ENCODE results near the gene PCDHGA4.
A peak's percentile ranks its signal among the peaks of the same experiment; 100 is the strongest.

The PCDHGA4 gene

DNA sequence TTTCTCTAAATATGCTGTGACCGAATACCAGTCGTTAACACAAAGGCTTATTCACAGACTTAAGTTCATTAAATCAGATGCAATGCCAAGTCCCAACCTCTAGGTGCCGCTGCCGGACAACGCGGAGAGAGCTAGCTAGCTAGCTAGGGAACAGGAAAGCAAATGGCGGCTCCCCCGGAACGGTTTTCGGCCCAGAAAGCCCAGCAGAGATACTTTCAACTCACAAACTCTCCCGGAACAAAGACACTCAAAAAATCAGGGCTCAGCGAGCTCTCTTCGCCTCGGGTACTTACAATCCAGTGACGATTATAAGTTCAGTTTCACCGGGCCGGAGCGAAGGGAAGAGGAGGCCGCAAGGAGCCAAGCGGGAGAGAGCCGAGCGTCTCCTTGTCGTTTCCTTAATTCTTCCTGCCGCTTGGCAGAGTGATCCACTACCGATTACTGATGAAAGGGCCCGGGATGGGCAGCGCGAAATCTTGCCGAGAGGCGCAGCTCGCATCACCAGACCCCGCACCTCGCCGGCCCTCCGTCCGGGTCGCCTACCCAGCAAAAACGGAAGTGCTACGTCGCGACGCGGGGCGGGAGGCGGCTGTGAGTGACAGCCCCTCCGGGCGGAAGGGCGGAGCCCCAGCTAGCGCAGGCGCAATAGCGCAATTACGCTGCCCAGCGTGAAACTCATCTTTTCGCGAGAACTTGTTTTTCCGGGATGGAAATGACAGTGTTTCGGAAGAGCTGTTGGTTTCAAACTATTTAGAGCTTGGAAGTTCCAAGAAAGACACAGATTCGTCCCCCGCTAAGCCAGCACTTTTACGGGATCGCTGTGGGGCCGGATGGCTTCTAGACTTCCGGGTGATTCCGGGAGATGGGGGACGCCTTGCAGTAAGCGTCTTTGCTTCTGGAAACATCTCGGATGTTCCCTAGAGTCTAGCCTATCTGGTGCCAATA is 34.3 kb upstream of the PCDHGA4 start, which contains the start of gene TAF7:
Gene TAF7 (minus strand): TSS at position 560 of the 945 bp plus-strand sequence. CDS start 740 bp downstream, outside the sequence.
- TF ChIP-seq EP300 (IDR thresholded peaks at IDR 0.05; ENCODE audit: borderline replicate concordance) (no peak), RAD21 (IDR thresholded peaks at IDR 0.05; ENCODE audit: low read depth) (peak; percentile 45), ZBTB7A (IDR thresholded peaks at IDR 0.05; ENCODE audit: low read depth) (no peak), EGR1 (IDR thresholded peaks at IDR 0.05) (no peak), NFIC (IDR thresholded peaks at IDR 0.05) (peak; percentile 14; the same call in 1 of the 2 replicates), CREB1 (IDR thresholded peaks at IDR 0.05; ENCODE audit: low read depth) (no peak), YY1 (IDR thresholded peaks at IDR 0.05; ENCODE audit: low read depth) (peak; percentile 89), FOXM1 (IDR thresholded peaks at IDR 0.05; ENCODE audit: borderline replicate concordance, low read depth) (no peak), TEAD4 (IDR thresholded peaks at IDR 0.05) (no peak), TCF12 (IDR thresholded peaks at IDR 0.05; ENCODE audit: low read depth) (peak; percentile 38), CEBPB (IDR thresholded peaks at IDR 0.05) (0 out of 2 replicates have a peak, but pooled peaks have one; percentile 2), TAF1 (IDR thresholded peaks at IDR 0.05; ENCODE audit: low read depth) (peak; percentile 91)
- TF ChIP-seq, protein P1, sequence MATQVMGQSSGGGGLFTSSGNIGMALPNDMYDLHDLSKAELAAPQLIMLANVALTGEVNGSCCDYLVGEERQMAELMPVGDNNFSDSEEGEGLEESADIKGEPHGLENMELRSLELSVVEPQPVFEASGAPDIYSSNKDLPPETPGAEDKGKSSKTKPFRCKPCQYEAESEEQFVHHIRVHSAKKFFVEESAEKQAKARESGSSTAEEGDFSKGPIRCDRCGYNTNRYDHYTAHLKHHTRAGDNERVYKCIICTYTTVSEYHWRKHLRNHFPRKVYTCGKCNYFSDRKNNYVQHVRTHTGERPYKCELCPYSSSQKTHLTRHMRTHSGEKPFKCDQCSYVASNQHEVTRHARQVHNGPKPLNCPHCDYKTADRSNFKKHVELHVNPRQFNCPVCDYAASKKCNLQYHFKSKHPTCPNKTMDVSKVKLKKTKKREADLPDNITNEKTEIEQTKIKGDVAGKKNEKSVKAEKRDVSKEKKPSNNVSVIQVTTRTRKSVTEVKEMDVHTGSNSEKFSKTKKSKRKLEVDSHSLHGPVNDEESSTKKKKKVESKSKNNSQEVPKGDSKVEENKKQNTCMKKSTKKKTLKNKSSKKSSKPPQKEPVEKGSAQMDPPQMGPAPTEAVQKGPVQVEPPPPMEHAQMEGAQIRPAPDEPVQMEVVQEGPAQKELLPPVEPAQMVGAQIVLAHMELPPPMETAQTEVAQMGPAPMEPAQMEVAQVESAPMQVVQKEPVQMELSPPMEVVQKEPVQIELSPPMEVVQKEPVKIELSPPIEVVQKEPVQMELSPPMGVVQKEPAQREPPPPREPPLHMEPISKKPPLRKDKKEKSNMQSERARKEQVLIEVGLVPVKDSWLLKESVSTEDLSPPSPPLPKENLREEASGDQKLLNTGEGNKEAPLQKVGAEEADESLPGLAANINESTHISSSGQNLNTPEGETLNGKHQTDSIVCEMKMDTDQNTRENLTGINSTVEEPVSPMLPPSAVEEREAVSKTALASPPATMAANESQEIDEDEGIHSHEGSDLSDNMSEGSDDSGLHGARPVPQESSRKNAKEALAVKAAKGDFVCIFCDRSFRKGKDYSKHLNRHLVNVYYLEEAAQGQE (IDR thresholded peaks at IDR 0.05; ENCODE audit: low read depth) = no peak
- TF ChIP-seq, protein P2, sequence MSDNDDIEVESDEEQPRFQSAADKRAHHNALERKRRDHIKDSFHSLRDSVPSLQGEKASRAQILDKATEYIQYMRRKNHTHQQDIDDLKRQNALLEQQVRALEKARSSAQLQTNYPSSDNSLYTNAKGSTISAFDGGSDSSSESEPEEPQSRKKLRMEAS (IDR thresholded peaks at IDR 0.05) = peak; percentile 72
- TF ChIP-seq, protein P3, sequence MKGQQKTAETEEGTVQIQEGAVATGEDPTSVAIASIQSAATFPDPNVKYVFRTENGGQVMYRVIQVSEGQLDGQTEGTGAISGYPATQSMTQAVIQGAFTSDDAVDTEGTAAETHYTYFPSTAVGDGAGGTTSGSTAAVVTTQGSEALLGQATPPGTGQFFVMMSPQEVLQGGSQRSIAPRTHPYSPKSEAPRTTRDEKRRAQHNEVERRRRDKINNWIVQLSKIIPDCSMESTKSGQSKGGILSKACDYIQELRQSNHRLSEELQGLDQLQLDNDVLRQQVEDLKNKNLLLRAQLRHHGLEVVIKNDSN (IDR thresholded peaks at IDR 0.05) = no peak

DNA sequence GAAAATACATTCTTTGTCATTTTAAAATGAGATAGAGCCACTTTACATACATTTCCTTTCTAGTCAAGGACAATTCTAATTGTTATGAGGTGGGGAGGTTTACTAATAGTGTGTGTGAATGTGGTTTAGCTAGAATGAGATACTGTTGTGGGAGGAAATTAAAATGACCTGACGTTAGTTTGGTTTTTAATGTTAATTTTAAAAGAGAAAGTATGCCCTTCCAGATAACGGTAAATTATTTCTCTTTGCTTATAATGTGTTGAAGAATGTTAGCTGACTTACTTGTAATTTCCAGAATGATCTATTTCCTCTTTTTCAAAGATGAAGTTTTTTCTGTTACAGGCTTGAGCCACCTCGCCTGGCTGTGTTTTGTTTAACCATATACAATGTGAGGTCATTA is 32.6 kb upstream of the PCDHGA4 start:
- TF ChIP-seq TAF1 (IDR thresholded peaks at IDR 0.05; ENCODE audit: low read depth) (no peak), FOXM1 (IDR thresholded peaks at IDR 0.05; ENCODE audit: borderline replicate concordance, low read depth) (no peak), CREB1 (IDR thresholded peaks at IDR 0.05; ENCODE audit: low read depth) (no peak), NFIC (IDR thresholded peaks at IDR 0.05) (no peak), ZBTB7A (IDR thresholded peaks at IDR 0.05; ENCODE audit: low read depth) (no peak), TEAD4 (IDR thresholded peaks at IDR 0.05) (no peak), YY1 (IDR thresholded peaks at IDR 0.05; ENCODE audit: low read depth) (no peak), EGR1 (IDR thresholded peaks at IDR 0.05) (no peak), RAD21 (IDR thresholded peaks at IDR 0.05; ENCODE audit: low read depth) (no peak), TCF12 (IDR thresholded peaks at IDR 0.05; ENCODE audit: low read depth) (no peak), EP300 (IDR thresholded peaks at IDR 0.05; ENCODE audit: borderline replicate concordance) (no peak), CEBPB (IDR thresholded peaks at IDR 0.05) (no peak)
- TF ChIP-seq, protein P1 (IDR thresholded peaks at IDR 0.05; ENCODE audit: low read depth) = no peak
- TF ChIP-seq, protein P2 (IDR thresholded peaks at IDR 0.05) = no peak
- TF ChIP-seq, protein P3 (IDR thresholded peaks at IDR 0.05) = no peak

DNA sequence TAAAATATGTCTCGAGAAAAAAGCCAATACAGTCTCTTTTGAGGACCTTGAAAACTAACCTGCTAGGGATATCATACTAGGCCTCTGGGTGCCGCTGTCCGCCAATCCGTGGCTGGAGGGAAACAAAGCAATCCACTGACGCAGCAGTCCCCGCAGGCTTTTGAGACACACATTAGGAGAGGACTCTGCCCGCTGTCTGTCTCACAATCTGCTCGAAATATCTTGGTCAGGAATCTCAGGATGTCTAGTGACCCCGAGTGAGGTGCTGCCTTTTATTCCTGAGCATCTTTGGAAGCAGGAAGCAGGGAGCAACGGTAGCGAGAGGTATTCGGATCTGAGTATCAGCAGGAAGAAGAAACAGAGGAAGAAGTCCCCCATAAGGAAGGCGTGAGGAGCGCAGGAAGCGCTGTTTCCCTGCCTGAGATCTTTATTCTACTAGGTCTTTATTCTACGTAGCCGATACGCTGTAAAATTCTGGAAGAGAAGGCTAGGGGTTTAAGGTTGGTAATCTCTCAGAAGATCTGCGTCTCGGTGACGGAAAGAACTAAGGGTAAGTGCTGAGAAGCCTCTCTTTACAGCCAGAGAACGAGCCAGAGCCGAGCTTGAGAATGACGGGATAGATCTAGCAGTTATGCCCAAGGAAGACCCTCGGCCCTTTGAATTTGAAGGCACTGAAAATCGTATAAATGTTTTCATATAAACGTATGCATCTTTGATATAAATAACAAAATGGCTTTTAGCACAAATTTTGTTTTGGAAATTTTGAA is 28.6 kb upstream of the PCDHGA4 start:
- TF ChIP-seq, protein P1 (IDR thresholded peaks at IDR 0.05; ENCODE audit: low read depth) = no peak
- peak; percentile 28; the same call in 1 of the 2 replicates for TF ChIP-seq RAD21 (IDR thresholded peaks at IDR 0.05; ENCODE audit: low read depth)

All from Ishikawa (cell line).